Stomach (tissue), 9 donors: ENCODE measurements around the gene DIS3L. TPM values are rescaled to one million over a fixed set of nuclear protein-coding genes. Genes with fewer than 3 reads are reported as not detected.

Source experiments
- DNase-seq, 2 donors: peaks; one replicate each; pipeline versions ENCODE4 v3.0.0 to v3.0.0-alpha.2; 2013 to 2019
- H3K27ac ChIP-seq, 5 donors: fragments of 200-600 bp in 4 of 5; sonication (generic) in 4 of 5; one replicate each; pipeline ENCODE4 v1.5.1; 2013 to 2019; ENCODE audit warnings: mild to moderate bottlenecking in 1 of 5, moderate library complexity in 1 of 5
- H3K27me3 ChIP-seq, 3 donors: fragments of 200-600 bp; sonication (generic); one replicate each; pipeline ENCODE4 v1.5.1; 2017 to 2019; ENCODE audit warnings: mixed run types in 1 of 3
- H3K36me3 ChIP-seq, 4 donors: fragments of 200-600 bp; sonication (generic); 1 replicate in 3 of 4; 2 replicates in 1 of 4; pipeline ENCODE4 v1.5.1; 2016 to 2019
- H3K4me1 ChIP-seq, 4 donors: fragments of 200-600 bp; sonication (generic); one replicate each; pipeline ENCODE4 v1.5.1; 2016 to 2019
- H3K4me3 ChIP-seq, 4 donors: fragments of 200-600 bp; sonication (generic) in 3 of 4; one replicate each; pipeline ENCODE4 v1.5.1; 2016 to 2019; ENCODE audit warnings: mild to moderate bottlenecking in 1 of 4
- H3K9me3 ChIP-seq, 4 donors: fragments of 200-600 bp; sonication (generic); one replicate each; pipeline ENCODE4 v1.5.1; 2016 to 2019
- EP300 ChIP-seq: sonication (generic); formaldehyde crosslinking; IDR thresholded peaks from one replicate; pipeline ENCODE4 v1.6.1; 2017; ENCODE audit warnings: antibody characterized with exemption
- POLR2A ChIP-seq, 4 donors: fragments of 450-650 bp; IDR thresholded peaks; one replicate each; pipeline ENCODE4 v1.6.1; 2016; ENCODE audit warnings: antibody characterized with exemption in 4 of 4, control low read depth in 2 of 4, mild to moderate bottlenecking in 1 of 4, moderate library complexity in 1 of 4
- POLR2AphosphoS5 ChIP-seq, 3 donors: sonication (generic); formaldehyde crosslinking; IDR thresholded peaks; one replicate each; pipeline ENCODE4 v1.6.1; 2016; ENCODE audit warnings: antibody characterized with exemption in 3 of 3
- WGBS, 5 donors: extraction: QIAGEN DNeasy Blood & Tissue Kit in 3 of 5; methylation state at CpG; one replicate each; pipeline versions ENCODE4 v1.1.5 to v1.1.7; 2013 to 2018; 5-methylcytosine and 5-hydroxymethylcytosine counted together
- intact Hi-C: fragments of 100-400 bp; cut with DNase I; formaldehyde crosslinking; loops from one replicate; pipeline ENCODE4 v1.15.1; 2023; ENCODE audit warnings: low total_unique reads
- polyA plus RNA-seq, 3 donors: library from polyadenylated mRNA; stranded (reverse); fragments of 200-250 nt; gene quantifications; one replicate each; pipeline ENCODE4 v1.2.3, GENCODE V29; 2013
- total RNA-seq, 5 donors: library from RNA; depleted of rRNA; stranded (reverse); fragments of >200 nt; gene quantifications; one replicate each; pipeline versions ENCODE4 v1.1.0 to v1.2.3, GENCODE V29; 2014 to 2016
- TF ChIP-seq, protein P1 (sequence below), 7 experiments: fragments of 450-650 bp in 4 of 7; fragments of 200-600 bp in 3 of 7; sonication (generic) in 3 of 7; IDR thresholded peaks; one replicate each; pipeline ENCODE4 v1.5.1; 2016 to 2019; ENCODE audit warnings: antibody characterized with exemption in 7 of 7, control low read depth in 2 of 7, mild to moderate bottlenecking in 1 of 7
- donor health status: healthy with polysubstance abuse.
- donor health status: Bipolar disorder and iron deficiency.
- donor health status: healthy.

Gene DIS3L
- total and polyA plus RNA-seq, 8 donors, result 8.8 to 35.1 (median 16.7) TPM

DNA sequence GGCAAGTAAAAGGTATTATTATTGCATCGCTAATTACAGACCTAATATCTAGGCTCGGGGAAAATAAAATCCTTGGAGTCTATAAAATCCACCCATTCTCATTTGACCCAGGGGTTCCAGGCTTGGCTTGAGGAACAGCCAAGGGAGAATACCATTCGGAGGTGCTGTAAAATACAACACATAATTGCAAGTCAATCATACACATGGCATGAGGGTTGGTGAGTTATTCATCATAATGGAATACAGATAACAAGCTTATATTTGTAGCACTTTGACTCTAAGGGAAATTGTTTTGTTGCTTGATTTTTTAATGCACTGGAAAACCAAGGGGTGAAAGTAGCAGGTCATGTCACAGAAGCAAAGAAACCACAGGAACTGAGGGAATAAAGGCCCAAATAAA, 16.8 kb upstream of the DIS3L start:
- Histone ChIP-seq H3K4me1 (no peaks in the 10 kb centered on the region), H3K4me3 (no peak overlapping the region), H3K27me3 (no peaks in the 10 kb centered on the region), H3K9me3 (peaks cover 0 to 5% (median 2%) of the 10 kb centered on the region in 4 donors), H3K27ac (no peak overlapping the region), H3K36me3 (no peaks in the 10 kb centered on the region)
- no peak for TF ChIP-seq POLR2A (IDR thresholded peaks at IDR 0.05)
- no peak for TF ChIP-seq EP300
- TF ChIP-seq, protein P1, sequence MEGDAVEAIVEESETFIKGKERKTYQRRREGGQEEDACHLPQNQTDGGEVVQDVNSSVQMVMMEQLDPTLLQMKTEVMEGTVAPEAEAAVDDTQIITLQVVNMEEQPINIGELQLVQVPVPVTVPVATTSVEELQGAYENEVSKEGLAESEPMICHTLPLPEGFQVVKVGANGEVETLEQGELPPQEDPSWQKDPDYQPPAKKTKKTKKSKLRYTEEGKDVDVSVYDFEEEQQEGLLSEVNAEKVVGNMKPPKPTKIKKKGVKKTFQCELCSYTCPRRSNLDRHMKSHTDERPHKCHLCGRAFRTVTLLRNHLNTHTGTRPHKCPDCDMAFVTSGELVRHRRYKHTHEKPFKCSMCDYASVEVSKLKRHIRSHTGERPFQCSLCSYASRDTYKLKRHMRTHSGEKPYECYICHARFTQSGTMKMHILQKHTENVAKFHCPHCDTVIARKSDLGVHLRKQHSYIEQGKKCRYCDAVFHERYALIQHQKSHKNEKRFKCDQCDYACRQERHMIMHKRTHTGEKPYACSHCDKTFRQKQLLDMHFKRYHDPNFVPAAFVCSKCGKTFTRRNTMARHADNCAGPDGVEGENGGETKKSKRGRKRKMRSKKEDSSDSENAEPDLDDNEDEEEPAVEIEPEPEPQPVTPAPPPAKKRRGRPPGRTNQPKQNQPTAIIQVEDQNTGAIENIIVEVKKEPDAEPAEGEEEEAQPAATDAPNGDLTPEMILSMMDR (IDR thresholded peaks at IDR 0.05), result no peak
- TF ChIP-seq POLR2AphosphoS5 (IDR thresholded peaks at IDR 0.05), result no peak
- intact Hi-C loops, result no loop called here
- 90 to 94% (median 91%) methylated on average over 3 of the region's 3 CpGs for WGBS, 5 donors
- no peak for DNase-seq

DNA sequence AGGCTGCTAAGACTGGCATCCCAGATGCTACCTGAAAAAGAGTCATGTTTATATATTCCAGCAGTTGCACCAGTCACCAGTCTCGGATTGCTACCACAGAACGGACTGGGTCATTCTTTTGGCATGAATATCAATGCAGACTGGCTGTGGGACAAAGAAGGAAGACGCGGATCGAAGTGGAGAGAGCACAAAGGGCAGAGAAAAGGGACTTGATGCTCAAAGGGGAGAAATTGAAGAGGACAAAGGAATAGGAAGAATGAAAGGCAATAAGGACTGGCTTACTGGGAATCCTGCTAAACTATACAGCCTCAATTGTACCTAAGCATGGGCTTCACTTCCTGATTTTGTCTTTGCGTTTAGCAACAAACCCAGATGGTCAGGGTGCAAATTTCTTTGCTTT, 15.3 kb upstream of the DIS3L start:
- Histone ChIP-seq H3K4me3 (no peak overlapping the region), H3K9me3 (peaks cover 0 to 5% (median 2%) of the 10 kb centered on the region in 4 donors), H3K4me1 (no peaks in the 10 kb centered on the region), H3K27ac (no peak overlapping the region), H3K27me3 (no peaks in the 10 kb centered on the region), H3K36me3 (no peaks in the 10 kb centered on the region)
- TF ChIP-seq, protein P1 (IDR thresholded peaks at IDR 0.05), result no peak
- TF ChIP-seq EP300, result no peak
- no peak for TF ChIP-seq POLR2A (IDR thresholded peaks at IDR 0.05)
- no peak for TF ChIP-seq POLR2AphosphoS5 (IDR thresholded peaks at IDR 0.05)
- no peak for DNase-seq
- intact Hi-C loops, result no loop called here
- WGBS, 5 donors, result 79 to 84% (median 80%) methylated on average over 6 of the region's 6 CpGs

DNA sequence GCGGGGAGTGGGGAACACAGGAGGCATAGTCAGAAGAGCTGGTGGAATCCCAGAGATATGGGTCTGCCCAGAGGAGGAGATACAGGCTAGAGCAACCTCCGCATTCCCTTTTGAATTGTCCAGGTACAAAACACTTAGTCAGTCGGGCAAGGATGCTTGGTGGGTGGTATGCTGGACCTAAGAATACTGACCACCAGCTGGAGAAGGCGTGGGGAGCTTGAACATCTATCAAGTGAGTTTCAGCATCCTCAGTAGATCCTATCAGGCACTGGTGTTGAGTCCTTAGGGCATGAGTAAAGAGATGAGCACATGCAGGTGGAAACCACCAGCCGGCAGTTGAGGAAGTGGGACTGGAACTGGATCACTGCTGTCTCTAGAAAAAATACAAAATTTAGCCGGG, 14.7 kb upstream of the DIS3L start:
- intact Hi-C loops, result no loop called here
- no peak for DNase-seq
- WGBS, 5 donors, result 89 to 95% (median 92%) methylated on average over 6 of the region's 6 CpGs
- H3K9me3 ChIP-seq, result peaks cover 0 to 5% (median 2%) of the 10 kb centered on the region in 4 donors
- no peak for TF ChIP-seq POLR2A (IDR thresholded peaks at IDR 0.05)
- no peak for TF ChIP-seq EP300
- TF ChIP-seq, protein P1 (IDR thresholded peaks at IDR 0.05), result no peak
- no peak for TF ChIP-seq POLR2AphosphoS5 (IDR thresholded peaks at IDR 0.05)
- H3K27ac ChIP-seq, result no peak overlapping the region
- H3K4me3 ChIP-seq, result no peak overlapping the region
- no peaks in the 10 kb centered on the region for H3K4me1 ChIP-seq
- no peaks in the 10 kb centered on the region for H3K27me3 ChIP-seq
- H3K36me3 ChIP-seq, result no peaks in the 10 kb centered on the region

DNA sequence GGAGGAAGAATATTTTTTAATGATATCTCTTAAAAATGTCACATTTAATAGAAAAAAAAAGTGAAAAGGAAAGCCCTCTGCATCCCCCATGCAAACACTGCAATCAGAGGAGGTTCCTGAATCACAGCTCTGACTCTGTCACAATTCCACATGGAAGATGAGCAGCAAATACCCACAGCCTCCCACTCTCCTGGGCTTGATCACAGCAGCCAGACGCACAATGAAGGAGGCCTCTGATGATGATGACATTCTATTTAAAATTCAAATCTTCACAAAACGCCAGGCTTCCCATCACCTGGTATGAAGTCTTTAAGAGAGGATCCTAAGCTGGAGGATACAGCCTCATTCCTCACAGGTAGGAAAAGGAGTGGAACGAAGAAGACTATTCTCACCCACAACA, 9.1 kb upstream of the DIS3L start:
- Histone ChIP-seq H3K27ac (no peak overlapping the region), H3K4me1 (peaks cover 0 to 10% (median 5%) of the 10 kb centered on the region in 4 donors), H3K9me3 (no peaks in the 10 kb centered on the region), H3K27me3 (no peaks in the 10 kb centered on the region), H3K36me3 (no peaks in the 10 kb centered on the region), H3K4me3 (no peak overlapping the region)
- no peak for DNase-seq
- TF ChIP-seq POLR2A (IDR thresholded peaks at IDR 0.05), result no peak
- TF ChIP-seq EP300, result no peak
- no peak for TF ChIP-seq POLR2AphosphoS5 (IDR thresholded peaks at IDR 0.05)
- TF ChIP-seq, protein P1 (IDR thresholded peaks at IDR 0.05), result no peak
- WGBS, 5 donors, result 92 to 96% (median 94%) methylated on average over 3 of the region's 3 CpGs
- intact Hi-C loops, result no loop called here
